Astrocyte (in vitro differentiated cells and primary cell): ENCODE results near the gene SEC31A. TPM values are rescaled to one million over a fixed set of nuclear protein-coding genes. Genes with fewer than 3 reads are reported as not detected.

Experiments
- DNase-seq: peaks from one replicate; pipeline ENCODE4 v3.0.0-alpha.2; 2010; ENCODE audit warnings: low read depth
- FAIRE-seq: peaks from 2 replicates; lab custom pipeline; 2011; peaks lifted over from hg19 to GRCh38; lab: Jason Lieb, UNC
- H2AFZ ChIP-seq: 2 replicates; pipeline ENCODE4 v1.6.0; 2012; ENCODE audit warnings: low read depth, low read length, inconsistent platforms
- H3K27ac ChIP-seq: 2 replicates; pipeline ENCODE4 v1.5.1; 2011; ENCODE audit warnings: low read depth, low read length, inconsistent platforms
- H3K27me3 ChIP-seq: 2 replicates; pipeline ENCODE4 v1.6.0; 2011; ENCODE audit warnings: low read length, inconsistent platforms; ENCODE audit not compliant: insufficient read depth
- H3K36me3 ChIP-seq: 2 replicates; pipeline ENCODE4 v1.5.1; 2011; ENCODE audit warnings: low read length, inconsistent platforms; ENCODE audit not compliant: insufficient read depth
- H3K4me1 ChIP-seq: 2 replicates; pipeline ENCODE4 v1.5.1; 2011; ENCODE audit warnings: low read length, inconsistent platforms; ENCODE audit not compliant: insufficient read depth
- H3K4me2 ChIP-seq: 2 replicates; pipeline ENCODE4 v1.6.0; 2012; ENCODE audit warnings: low read length, inconsistent platforms
- H3K4me3 ChIP-seq: 2 replicates; pipeline ENCODE4 v1.5.1; 2011; ENCODE audit warnings: low read depth, mild to moderate bottlenecking, low read length, inconsistent platforms; ENCODE audit not compliant: insufficient read depth
- H3K79me2 ChIP-seq: 2 replicates; pipeline ENCODE4 v1.6.0; 2012; ENCODE audit warnings: mild to moderate bottlenecking, low read length, inconsistent platforms; ENCODE audit not compliant: insufficient read depth
- H3K9ac ChIP-seq: 2 replicates; pipeline ENCODE4 v1.6.0; 2012; ENCODE audit warnings: mild to moderate bottlenecking, low read length, inconsistent platforms
- H3K9me3 ChIP-seq: 2 replicates; pipeline ENCODE4 v1.5.1; 2012; ENCODE audit warnings: low read depth, mild to moderate bottlenecking, low read length, inconsistent platforms; ENCODE audit not compliant: insufficient read depth
- H4K20me1 ChIP-seq: 2 replicates; pipeline ENCODE4 v1.6.0; 2012; ENCODE audit warnings: low read length, inconsistent platforms; ENCODE audit not compliant: insufficient read depth
- H3K27ac Mint-ChIP-seq: one replicate; pipeline ENCODE4 v1.8.0; 2021; ENCODE audit warnings: mild to moderate bottlenecking, mixed read lengths; ENCODE audit not compliant: unreplicated experiment
- H3K27me3 Mint-ChIP-seq: one replicate; pipeline ENCODE4 v1.8.0; 2021; ENCODE audit warnings: low read depth, mixed read lengths; ENCODE audit not compliant: unreplicated experiment
- H3K36me3 Mint-ChIP-seq: one replicate; pipeline ENCODE4 v1.8.0; 2021; ENCODE audit warnings: low read depth, mixed read lengths; ENCODE audit not compliant: unreplicated experiment
- H3K4me1 Mint-ChIP-seq: one replicate; pipeline ENCODE4 v1.8.0; 2021; ENCODE audit warnings: low read depth, mixed read lengths; ENCODE audit not compliant: unreplicated experiment
- H3K4me3 Mint-ChIP-seq: one replicate; pipeline ENCODE4 v1.8.0; 2021; ENCODE audit warnings: mild to moderate bottlenecking, moderate library complexity, mixed read lengths; ENCODE audit not compliant: unreplicated experiment
- H3K9me3 Mint-ChIP-seq: one replicate; pipeline ENCODE4 v1.8.0; 2021; ENCODE audit warnings: mild to moderate bottlenecking, mixed read lengths; ENCODE audit not compliant: unreplicated experiment
- CTCF ChIP-seq: IDR thresholded peaks from 2 replicates; pipeline ENCODE4 v1.5.1; 2011; ENCODE audit warnings: low read depth, mild to moderate bottlenecking, inconsistent platforms, low read length, moderate library complexity; ENCODE audit not compliant: insufficient read depth
- EZH2 ChIP-seq: IDR thresholded peaks from 2 replicates; pipeline ENCODE4 v1.6.1; 2012; ENCODE audit warnings: mild to moderate bottlenecking, low read length, inconsistent platforms; ENCODE audit not compliant: insufficient read depth
- total RNA-seq: library from RNA; stranded (reverse); gene quantifications from 2 replicates; pipeline ENCODE4 v1.2.1, GENCODE V29; 2021

The SEC31A gene
- total RNA-seq, 1 donor from 2014 or later: 471 TPM

- Mint-ChIP-seq H3K27me3 (no peaks in the 10 kb centered on the region), H3K4me3 (peak overlapping the region; percentile 96), H3K36me3 (peaks cover 11% of the 10 kb centered on the region), H3K4me1 (peaks cover 23% of the 10 kb centered on the region), H3K9me3 (no peaks in the 10 kb centered on the region), H3K27ac (peak overlapping the region; percentile 98)
- Histone ChIP-seq H3K4me2 (peak overlapping the region; percentile 89), H3K27me3 (no peaks in the 10 kb centered on the region), H3K4me1 (peaks cover 15% of the 10 kb centered on the region), H3K4me3 (peak overlapping the region; percentile 94), H3K9me3 (no peaks in the 10 kb centered on the region), H3K9ac (peak overlapping the region; percentile 100), H3K79me2 (peaks cover 84% of the 10 kb centered on the region), H2AFZ (no peak overlapping the region), H3K36me3 (peaks cover 18% of the 10 kb centered on the region), H4K20me1 (peaks cover 47% of the 10 kb centered on the region), H3K27ac (no peak overlapping the region)
- no peak for FAIRE-seq
- no peak for DNase-seq
- no peak for TF ChIP-seq EZH2
- no peak for TF ChIP-seq CTCF
Observed at GRCh38 chr4:82889287-82889686, 1.7 kb downstream of the SEC31A start.

GRCh38 chr4:82886147-82886942 is 4.6 kb downstream of the SEC31A start:
- H3K27ac ChIP-seq: no peak overlapping the region
- FAIRE-seq (peak; percentile 20), DNase-seq (no peak)
- no peak overlapping the region for H3K9ac ChIP-seq
- TF ChIP-seq CTCF (no peak), EZH2 (no peak)
- Mint-ChIP-seq H3K36me3 (peaks cover 12% of the 10 kb centered on the region), H3K4me3 (peak overlapping the region; percentile 96), H3K9me3 (no peaks in the 10 kb centered on the region), H3K27ac (no peak overlapping the region), H3K4me1 (peaks cover 7% of the 10 kb centered on the region), H3K27me3 (no peaks in the 10 kb centered on the region)
- peaks cover 76% of the 10 kb centered on the region for H4K20me1 ChIP-seq
- no peaks in the 10 kb centered on the region for H3K9me3 ChIP-seq
- peaks cover 4% of the 10 kb centered on the region for H3K4me1 ChIP-seq
- peaks cover 9% of the 10 kb centered on the region for H3K36me3 ChIP-seq
- H3K27me3 ChIP-seq: no peaks in the 10 kb centered on the region
- no peak overlapping the region for H2AFZ ChIP-seq
- H3K4me2 ChIP-seq: peak overlapping the region; percentile 78
- H3K4me3 ChIP-seq: peak overlapping the region; percentile 9
- peaks cover 96% of the 10 kb centered on the region for H3K79me2 ChIP-seq

GRCh38 chr4:82885410-82885809 is 5.5 kb downstream of the SEC31A start:
- H3K4me1 ChIP-seq: peaks cover 4% of the 10 kb centered on the region
- H3K9ac ChIP-seq: no peak overlapping the region
- no peaks in the 10 kb centered on the region for H3K9me3 ChIP-seq
- peaks cover 100% of the 10 kb centered on the region for H3K79me2 ChIP-seq
- FAIRE-seq (no peak), DNase-seq (no peak)
- H3K36me3 ChIP-seq: peaks cover 12% of the 10 kb centered on the region
- no peaks in the 10 kb centered on the region for H3K27me3 Mint-ChIP-seq
- H3K27ac ChIP-seq: no peak overlapping the region
- H3K27ac Mint-ChIP-seq: no peak overlapping the region
- H4K20me1 ChIP-seq: peaks cover 86% of the 10 kb centered on the region
- no peak overlapping the region for H2AFZ ChIP-seq
- peak overlapping the region; percentile 78 for H3K4me2 ChIP-seq
- no peaks in the 10 kb centered on the region for H3K27me3 ChIP-seq
- peaks cover 12% of the 10 kb centered on the region for H3K36me3 Mint-ChIP-seq
- no peak for TF ChIP-seq CTCF
- no peak for TF ChIP-seq EZH2
- H3K4me1 Mint-ChIP-seq: peaks cover 7% of the 10 kb centered on the region
- H3K9me3 Mint-ChIP-seq: no peaks in the 10 kb centered on the region
- peak overlapping the region; percentile 96 for H3K4me3 Mint-ChIP-seq
- H3K4me3 ChIP-seq: no peak overlapping the region
